B cell (primary cell): Measurements from ENCODE around the gene C1QTNF6. TPM values are rescaled to one million over a fixed set of nuclear protein-coding genes. Genes with fewer than 3 reads are reported as not detected.

Source experiments
- ATAC-seq: fragments of 200-7000 bp; cut with Tn5 transposase; one replicate; pipeline ENCODE4 v1.10.0; 2021; ENCODE audit warnings: low read depth, mild to moderate bottlenecking, moderate number of reproducible peaks, moderate library complexity
- CTCF ChIA-PET: fragments of 350-600 bp; sonication (Branson Sonifier 250); formaldehyde crosslinking; loops from one replicate; lab custom pipeline; 2021; ENCODE audit warnings: antibody characterized with exemption, inconsistent platforms; lab: Charles Lee
- POLR2A ChIA-PET: fragments of 350-600 bp; sonication (Branson Sonifier 250); formaldehyde crosslinking; loops from one replicate; lab custom pipeline; 2021; ENCODE audit warnings: antibody characterized with exemption; lab: Charles Lee
- DNase-seq: peaks from one replicate; pipeline ENCODE4 v3.0.0; 2013
- H2AFZ ChIP-seq: 2 replicates; pipeline ENCODE4 v1.6.1; 2012; ENCODE audit warnings: mild to moderate bottlenecking, low read depth, low read length; ENCODE audit not compliant: insufficient read depth, poor library complexity, severe bottlenecking
- H3K27ac ChIP-seq, 2 donors: 1 replicate in 1 of 2; 2 replicates in 1 of 2; pipeline ENCODE4 v1.5.1; 2012 to 2013; ENCODE audit warnings: low read length in 2 of 2, mild to moderate bottlenecking in 2 of 2, moderate library complexity in 1 of 2
- H3K27me3 ChIP-seq, 4 experiments: fragments of 200-600 bp in 1 of 4; sonication (generic) in 1 of 4; replicated peaks in 1 of 4; 1 replicate in 2 of 4; 2 replicates in 2 of 4; pipeline versions ENCODE4 v1.6.1 to v1.7.0; 2013 to 2016; ENCODE audit warnings: low read length in 3 of 4, mild to moderate bottlenecking in 2 of 4, mixed read lengths in 1 of 4, moderate library complexity in 1 of 4; ENCODE audit not compliant: insufficient read depth in 4 of 4, control insufficient read depth in 3 of 4; ENCODE audit errors: control extremely low read depth in 1 of 4
- H3K36me3 ChIP-seq, 2 experiments: replicated peaks in 1 of 2; 1 replicate in 1 of 2; 2 replicates in 1 of 2; pipeline versions ENCODE4 v1.6.1 to v1.7.1; 2013; ENCODE audit warnings: low read length in 1 of 2; ENCODE audit not compliant: insufficient read depth in 2 of 2, control insufficient read depth in 1 of 2; ENCODE audit errors: control extremely low read depth in 1 of 2, extremely low read depth in 1 of 2
- H3K4me1 ChIP-seq, 2 donors: fragments of 200-600 bp in 1 of 2; sonication (generic) in 1 of 2; 1 replicate in 1 of 2; 2 replicates in 1 of 2; pipeline versions ENCODE4 v1.5.1 to v1.6.1; 2013 to 2017; ENCODE audit warnings: low read length in 2 of 2; ENCODE audit not compliant: control insufficient read depth in 2 of 2, insufficient read depth in 2 of 2
- H3K4me2 ChIP-seq: replicated peaks from 2 replicates; pipeline ENCODE3; 2012; ENCODE audit warnings: mild to moderate bottlenecking, low read depth, low read length; ENCODE audit not compliant: poor library complexity, severe bottlenecking
- H3K4me3 ChIP-seq, 5 experiments: fragments of 200-600 bp in 1 of 5; sonication (generic) in 1 of 5; 1 replicate in 3 of 5; 2 replicates in 2 of 5; pipeline versions ENCODE4 v1.5.1 to v1.7.0; 2011 to 2016; ENCODE audit warnings: low read length in 4 of 5, mild to moderate bottlenecking in 4 of 5, low read depth in 2 of 5, control low read depth in 1 of 5, moderate library complexity in 1 of 5; ENCODE audit not compliant: insufficient read depth in 1 of 5; ENCODE audit errors: control extremely low read depth in 1 of 5, extremely low read depth in 1 of 5
- H3K79me2 ChIP-seq: fragments of 200-600 bp; sonication (generic); one replicate; pipeline ENCODE4 v1.6.0; 2016; ENCODE audit warnings: low read length; ENCODE audit not compliant: control insufficient read depth, insufficient read depth
- H3K9ac ChIP-seq: fragments of 200-600 bp; sonication (generic); 2 replicates; pipeline ENCODE4 v1.6.1; 2017; ENCODE audit warnings: mild to moderate bottlenecking, low read length, moderate library complexity
- H3K9me3 ChIP-seq, 3 donors: one replicate each; pipeline versions ENCODE4 v1.6.1 to v1.7.1; 2013; ENCODE audit warnings: low read length in 2 of 3; ENCODE audit not compliant: control insufficient read depth in 2 of 3, insufficient read depth in 1 of 3; ENCODE audit errors: control extremely low read depth in 1 of 3
- H4K20me1 ChIP-seq: 2 replicates; pipeline ENCODE4 v1.6.0; 2012; ENCODE audit warnings: mild to moderate bottlenecking, low read length; ENCODE audit not compliant: insufficient read depth, control insufficient read depth, poor library complexity, severe bottlenecking
- H3K27ac Mint-ChIP-seq: one replicate; pipeline ENCODE4 v1.8.0; 2021; ENCODE audit warnings: mixed read lengths
- H3K27me3 Mint-ChIP-seq: one replicate; pipeline ENCODE4 v1.8.0; 2021; ENCODE audit warnings: mixed read lengths
- H3K4me1 Mint-ChIP-seq: one replicate; pipeline ENCODE4 v1.8.0; 2021; ENCODE audit warnings: mixed read lengths
- H3K4me3 Mint-ChIP-seq: one replicate; pipeline ENCODE4 v1.8.0; 2021; ENCODE audit warnings: mixed read lengths
- H3K9me3 Mint-ChIP-seq: one replicate; pipeline ENCODE4 v1.8.0; 2022; ENCODE audit warnings: mixed read lengths; ENCODE audit not compliant: insufficient read depth
- CTCF ChIP-seq: fragments of 200-600 bp; IDR thresholded peaks from one replicate; pipeline ENCODE4 v1.8.0; 2022; ENCODE audit warnings: antibody characterized with exemption, mild to moderate bottlenecking
- EZH2 ChIP-seq: IDR thresholded peaks from 2 replicates; pipeline ENCODE4 v1.6.1; 2012; ENCODE audit warnings: borderline replicate concordance, low read depth, mild to moderate bottlenecking, moderate library complexity, low read length; ENCODE audit not compliant: insufficient read depth, poor library complexity, severe bottlenecking
- WGBS: methylation state at CpG from one replicate; pipeline ENCODE4 v1.1.5; 2013; ENCODE audit warnings: missing lambda C conversion rate; ENCODE audit not compliant: insufficient coverage; 5-methylcytosine and 5-hydroxymethylcytosine counted together
- intact Hi-C: fragments of 100-400 bp; cut with micrococcal nuclease; formaldehyde crosslinking; loops from one replicate; pipeline ENCODE4 v1.10.0; 2022
- polyA plus RNA-seq: library from polyadenylated mRNA; depleted of rRNA; stranded (reverse); fragments of >200 nt; gene quantifications from 2 replicates; pipeline ENCODE4 v1.2.3, GENCODE V29; 2012
- total RNA-seq, 2 donors: library from RNA; stranded (reverse); fragments of 120-200 nt in 1 of 2; gene quantifications; 1 replicate in 1 of 2; 2 replicates in 1 of 2; pipeline versions ENCODE4 v1.2.3 to v1.2.4, GENCODE V29; 2013 to 2022

C1QTNF6 gene
- total and polyA plus RNA-seq, 2 donors (not counting 1 experiment from before 2014, with no cell fraction given) = 18.5 to 33.9 TPM

- no peaks in the 10 kb centered on the region for H3K36me3 ChIP-seq
- 62% methylated on average over 5 of the region's 5 CpGs for WGBS
- H3K79me2 ChIP-seq = no peaks in the 10 kb centered on the region
- peak overlapping the region; percentile 0 for H3K9ac ChIP-seq
- H4K20me1 ChIP-seq = no peaks in the 10 kb centered on the region
- H3K9me3 Mint-ChIP-seq = no peaks in the 10 kb centered on the region
- POLR2A ChIA-PET = interaction anchor here (0.6 to 0.9 kb wide), 2 partner anchors 84 to 153 kb away, joined by 3 read pairs; no protein-coding TSS in a partner anchor
- TF ChIP-seq CTCF (no peak), EZH2 (no peak)
- intact Hi-C loops = no loop called here
- H3K9me3 ChIP-seq = peaks cover 0 to 12% (median 6%) of the 10 kb centered on the region in 3 donors
- H3K27me3 ChIP-seq = no peaks in the 10 kb centered on the region
- peak overlapping the region; percentile 68 for H3K4me3 Mint-ChIP-seq
- H3K27ac ChIP-seq = peak overlapping the region; percentile 47 to 55
- H3K4me3 ChIP-seq = no peak overlapping the region
- H3K27me3 Mint-ChIP-seq = peaks cover 4% of the 10 kb centered on the region
- H3K4me2 ChIP-seq = peak overlapping the region; percentile 51
- CTCF ChIA-PET = interaction anchor here (0.8 to 7.1 kb wide), 16 partner anchors 10 to 404 kb away, joined by 3 to 83 read pairs (median 4); partner anchors contain the start of gene RAC2
- peak overlapping the region; percentile 88 for H3K27ac Mint-ChIP-seq
- H2AFZ ChIP-seq = peak overlapping the region; percentile 56
- ATAC-seq (no peak), DNase-seq (no peak)
- peaks cover 42% of the 10 kb centered on the region for H3K4me1 Mint-ChIP-seq
- peaks cover 17 to 49% of the 10 kb centered on the region in 2 donors for H3K4me1 ChIP-seq
Observed at GRCh38 chr22:37163096-37163489, 25.0 kb downstream of the C1QTNF6 start.
